T-helper 17 cell (primary cell): ENCODE measurements around the gene CLEC19A. TPM values are rescaled to one million over a fixed set of nuclear protein-coding genes. Genes with fewer than 3 reads are reported as not detected.

ENCODE experiments used
- ATAC-seq: fragments of 150-1000 bp; cut with Tn5 transposase; 2 replicates; pipeline ENCODE4 v1.10.0; 2021; ENCODE audit warnings: mild to moderate bottlenecking, moderate library complexity
- DNase-seq, 3 donors: peaks; one replicate each; pipeline versions ENCODE4 v3.0.0 to v3.0.0-alpha.2; 2020 to 2021
- H3K9me3 ChIP-seq: one replicate; pipeline ENCODE4 v1.7.0; 2013; ENCODE audit warnings: low read length, mild to moderate bottlenecking; ENCODE audit not compliant: control insufficient read depth, poor library complexity, severe bottlenecking
- H3K27ac Mint-ChIP-seq: one replicate; pipeline ENCODE4 v1.8.0; 2022; ENCODE audit warnings: mild to moderate bottlenecking, moderate library complexity, mixed read lengths
- H3K27me3 Mint-ChIP-seq: one replicate; pipeline ENCODE4 v1.8.0; 2022; ENCODE audit warnings: mixed read lengths
- H3K36me3 Mint-ChIP-seq: one replicate; pipeline ENCODE4 v1.8.0; 2022; ENCODE audit warnings: low read depth, mixed read lengths
- H3K4me1 Mint-ChIP-seq: one replicate; pipeline ENCODE4 v1.8.0; 2022; ENCODE audit warnings: mild to moderate bottlenecking, mixed read lengths
- H3K4me3 Mint-ChIP-seq: one replicate; pipeline ENCODE4 v1.8.0; 2022; ENCODE audit warnings: mild to moderate bottlenecking, moderate library complexity, mixed read lengths
- total RNA-seq, 4 donors: library from RNA in 2 of 4; stranded (reverse) in 2 of 4; gene quantifications; one replicate each; pipeline ENCODE4 v1.2.3 and lab custom pipeline; 2022 to 2026

Gene CLEC19A
- total RNA-seq (not detected), total RNA-seq (lab: John Stamatoyannopoulos, UW) (0 reads per million in 2 donors)

DNA sequence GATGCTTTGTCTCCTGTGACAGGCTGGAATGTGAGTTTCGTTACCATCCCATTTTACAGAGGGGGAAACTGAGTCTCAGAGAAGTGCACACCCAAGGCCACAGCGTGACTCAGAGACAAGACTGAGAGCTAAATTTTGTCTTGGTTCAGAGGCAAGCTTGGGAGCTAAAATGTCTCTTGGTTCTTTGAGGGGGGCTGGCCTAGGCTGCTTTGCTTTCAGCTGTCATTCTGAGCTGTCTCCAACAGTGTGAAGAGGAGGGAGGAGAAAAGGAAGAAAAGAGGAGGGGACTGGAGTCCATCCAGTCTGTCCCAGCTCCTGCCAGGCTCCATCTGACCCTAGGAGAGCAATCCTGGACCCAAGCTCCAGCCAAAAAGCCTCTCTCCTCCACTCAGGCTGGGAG lies at the start of gene CLEC19A:
Gene CLEC19A, plus strand, starts transcription at position 301 of the 400 bp plus-strand sequence. CDS start 121 bp downstream, outside the sequence.
- Mint-ChIP-seq H3K27ac (no peak within 1 kb of the TSS), H3K4me1 (no peaks in the 10 kb centered on the region), H3K27me3 (peaks cover under 1% of the 10 kb centered on the region)

DNA sequence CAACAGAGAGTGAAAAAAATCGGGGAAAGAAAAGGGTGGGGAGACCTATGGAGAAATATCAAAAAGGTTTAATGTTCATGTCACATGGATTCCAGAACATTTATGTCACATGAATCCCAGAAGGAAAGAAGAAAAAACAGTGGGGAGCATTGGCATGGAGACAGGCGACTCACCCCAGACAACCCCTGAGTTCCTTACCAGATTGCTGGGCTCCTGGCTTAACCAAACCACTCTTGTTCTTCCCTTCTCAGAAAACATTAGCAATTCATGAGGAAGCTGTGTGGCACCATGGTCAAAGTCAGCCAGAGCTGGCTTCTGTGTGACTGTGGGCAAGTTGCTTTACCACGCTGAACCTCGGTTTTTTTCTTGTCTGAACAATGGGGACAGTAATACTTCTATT lies 49.6 kb upstream of the CLEC19A start:
- no peaks in the 10 kb centered on the region for H3K9me3 ChIP-seq

More for the DNA sequence above, at the start of gene CLEC19A:
- ATAC-seq (no peak), DNase-seq (no peak)
- H3K9me3 ChIP-seq, result no peaks in the 10 kb centered on the region
- Mint-ChIP-seq H3K36me3 (no peaks in the 10 kb centered on the region), H3K4me3 (no peak within 1 kb of the TSS)

DNA sequence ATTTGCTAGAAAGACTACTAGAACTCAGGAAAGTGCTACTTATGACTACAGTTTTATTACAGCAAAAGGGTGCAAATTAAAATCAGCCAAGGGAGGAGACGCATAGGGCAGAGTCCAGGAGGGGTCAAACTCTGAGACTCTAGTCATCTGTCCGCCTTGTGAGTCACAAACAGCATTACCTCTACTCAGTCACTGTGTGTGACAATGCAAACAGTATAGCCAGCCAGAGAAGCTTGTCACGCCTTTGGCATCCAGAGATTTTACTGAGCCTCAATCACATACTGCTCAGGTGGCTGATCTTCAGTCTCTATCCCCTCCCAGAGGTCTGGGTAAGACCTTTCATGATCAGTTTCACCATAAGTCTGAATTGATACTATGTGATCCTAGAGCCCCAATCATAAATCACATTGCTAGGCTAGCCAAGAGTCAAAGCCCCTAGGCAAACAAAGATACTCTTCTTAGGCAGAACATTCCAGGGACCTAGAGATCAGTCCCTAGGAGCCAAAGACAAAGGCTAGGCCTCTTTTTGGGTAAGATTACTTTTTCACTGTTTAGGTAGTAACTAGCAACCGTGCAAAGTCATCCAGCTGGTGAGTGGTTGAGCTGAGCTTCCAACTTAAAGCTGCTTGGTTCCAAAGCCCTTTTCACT lies 48.8 kb upstream of the CLEC19A start:
- Mint-ChIP-seq H3K36me3 (no peaks in the 10 kb centered on the region), H3K4me3 (no peak overlapping the region), H3K27ac (no peak overlapping the region), H3K27me3 (no peaks in the 10 kb centered on the region), H3K4me1 (no peaks in the 10 kb centered on the region)
- DNase-seq (no peak), ATAC-seq (no peak)
- no peaks in the 10 kb centered on the region for H3K9me3 ChIP-seq

More for the DNA sequence above, 49.6 kb upstream of the CLEC19A start:
- H3K27me3 Mint-ChIP-seq, result no peaks in the 10 kb centered on the region
- H3K4me3 Mint-ChIP-seq, result no peak overlapping the region
- no peaks in the 10 kb centered on the region for H3K36me3 Mint-ChIP-seq
- no peaks in the 10 kb centered on the region for H3K4me1 Mint-ChIP-seq
- DNase-seq (no peak), ATAC-seq (no peak)
- H3K27ac Mint-ChIP-seq, result no peak overlapping the region

DNA sequence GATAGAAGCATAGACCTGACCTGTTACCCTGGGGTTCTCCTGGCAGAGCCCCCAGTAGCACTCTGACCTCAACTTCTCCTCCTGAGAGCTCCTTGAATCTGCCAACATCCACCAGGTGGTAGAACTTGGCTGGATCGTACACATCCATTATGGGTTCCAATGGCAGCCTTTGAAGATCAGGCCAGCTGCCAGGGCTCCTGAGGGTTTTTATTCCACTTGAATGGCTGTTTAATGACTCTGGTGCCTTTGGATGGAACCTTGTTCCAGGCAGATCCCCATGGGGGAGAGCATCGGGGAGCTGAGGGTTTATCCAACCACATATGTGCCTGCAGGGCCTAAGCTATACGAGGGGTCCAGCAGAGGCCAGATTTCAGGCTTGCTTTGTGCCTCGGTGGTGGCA lies 47.1 kb upstream of the CLEC19A start:
- ATAC-seq (no peak), DNase-seq (no peak)
- no peaks in the 10 kb centered on the region for H3K4me1 Mint-ChIP-seq
- H3K36me3 Mint-ChIP-seq, result no peaks in the 10 kb centered on the region
- H3K9me3 ChIP-seq, result no peaks in the 10 kb centered on the region
- H3K27ac Mint-ChIP-seq, result no peak overlapping the region
- no peak overlapping the region for H3K4me3 Mint-ChIP-seq
- H3K27me3 Mint-ChIP-seq, result no peaks in the 10 kb centered on the region

DNA sequence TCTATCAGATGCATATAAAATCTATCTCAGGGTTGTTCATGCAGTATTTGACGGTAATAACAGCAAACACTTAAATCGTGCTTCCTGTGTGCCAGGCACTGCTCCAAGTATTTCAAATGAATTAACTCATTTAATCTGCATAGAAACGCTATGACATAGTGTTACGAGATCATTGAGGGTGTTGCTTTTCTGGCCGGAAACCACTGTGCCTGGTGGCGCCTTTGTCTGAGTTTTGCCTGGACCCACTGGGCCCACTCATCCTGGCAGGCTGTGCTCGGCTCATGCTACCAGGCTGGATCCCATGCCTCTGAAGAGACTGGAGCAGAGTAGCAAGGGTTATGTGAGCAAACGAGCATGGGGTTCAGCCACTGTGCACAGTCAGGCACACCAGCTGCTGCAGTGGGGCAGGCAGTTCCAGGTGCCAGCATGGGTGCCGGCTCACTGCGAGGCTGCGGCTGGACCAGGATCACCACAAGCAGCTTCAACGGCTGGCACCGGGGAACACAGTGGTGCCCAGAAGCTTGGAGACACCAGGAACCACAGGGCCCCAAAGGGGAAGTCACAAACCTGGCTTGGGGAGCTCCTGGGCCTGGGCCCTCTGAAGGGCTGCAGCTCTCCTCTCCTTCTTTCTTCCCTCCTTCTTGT lies 45.9 kb upstream of the CLEC19A start:
- Mint-ChIP-seq H3K4me3 (no peak overlapping the region), H3K4me1 (no peaks in the 10 kb centered on the region), H3K36me3 (no peaks in the 10 kb centered on the region), H3K27ac (no peak overlapping the region), H3K27me3 (no peaks in the 10 kb centered on the region)
- DNase-seq (no peak), ATAC-seq (no peak)
- H3K9me3 ChIP-seq, result no peaks in the 10 kb centered on the region

DNA sequence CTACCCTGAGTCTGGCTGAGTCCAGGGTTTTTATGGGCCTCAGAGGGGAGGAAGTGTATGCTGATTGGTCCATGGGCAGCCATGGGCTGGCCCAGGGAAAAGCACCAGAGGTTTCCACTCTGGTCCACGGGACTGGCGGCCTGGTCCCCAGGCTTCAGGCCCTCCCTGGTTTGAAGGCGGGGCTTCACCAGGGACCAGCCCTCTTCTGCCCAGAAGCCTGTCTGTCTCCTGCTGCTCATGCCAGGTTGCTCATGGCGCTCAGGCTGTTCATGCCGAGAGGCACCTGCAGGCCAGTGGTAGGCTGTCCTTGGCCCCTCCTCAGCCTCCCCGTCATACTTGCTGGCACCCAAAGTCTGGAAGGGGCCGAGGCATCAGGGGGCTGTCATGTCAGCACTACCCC lies 45.0 kb upstream of the CLEC19A start:
- no peak for ATAC-seq
- Mint-ChIP-seq H3K4me3 (no peak overlapping the region), H3K4me1 (no peaks in the 10 kb centered on the region), H3K27me3 (no peaks in the 10 kb centered on the region), H3K27ac (no peak overlapping the region), H3K36me3 (no peaks in the 10 kb centered on the region)
- no peak for DNase-seq
- H3K9me3 ChIP-seq, result no peaks in the 10 kb centered on the region

DNA sequence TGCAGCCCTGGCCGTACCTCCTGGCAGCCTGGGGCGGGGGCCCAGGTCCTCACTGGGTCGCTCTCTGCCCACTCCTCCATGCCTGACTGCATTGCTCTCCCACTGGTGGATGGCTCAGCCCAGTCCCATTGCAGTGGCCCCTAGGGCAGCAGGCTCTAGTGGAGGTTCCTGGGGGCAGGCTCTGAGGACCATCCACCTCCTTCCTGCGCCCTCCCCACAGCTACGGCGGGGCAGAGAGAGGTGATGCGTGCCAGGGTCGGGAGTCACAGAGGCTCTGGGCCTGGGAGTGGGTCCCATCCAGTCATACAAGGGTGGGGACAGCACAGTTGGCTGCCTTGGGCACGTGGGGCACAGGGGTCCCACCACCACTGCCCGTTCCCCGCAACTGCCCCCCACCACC lies 44.0 kb upstream of the CLEC19A start:
- Mint-ChIP-seq H3K4me3 (no peak overlapping the region), H3K4me1 (no peaks in the 10 kb centered on the region), H3K27ac (no peak overlapping the region), H3K36me3 (no peaks in the 10 kb centered on the region), H3K27me3 (no peaks in the 10 kb centered on the region)
- no peak for DNase-seq
- ATAC-seq, result no peak
- no peaks in the 10 kb centered on the region for H3K9me3 ChIP-seq

DNA sequence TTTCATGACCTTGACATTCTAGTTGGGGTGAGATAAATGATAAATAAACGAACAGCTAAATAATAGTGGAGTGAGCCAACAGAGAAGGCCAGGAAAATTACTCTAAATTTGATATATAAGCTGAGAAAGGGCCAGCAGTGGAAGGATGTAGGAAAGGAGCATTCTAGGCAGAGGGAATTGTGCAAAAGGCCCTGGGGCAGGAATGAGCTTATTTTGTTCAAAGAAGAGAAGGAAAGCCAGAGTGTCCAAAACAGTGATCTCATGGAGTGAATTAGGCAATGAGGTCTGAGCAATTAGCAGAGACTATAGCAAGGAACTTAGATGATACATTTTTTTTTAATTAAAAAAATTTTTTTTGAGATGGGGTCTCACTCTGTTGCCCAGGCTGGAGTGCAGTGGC lies 43.3 kb upstream of the CLEC19A start:
- H3K9me3 ChIP-seq, result no peaks in the 10 kb centered on the region
- Mint-ChIP-seq H3K36me3 (no peaks in the 10 kb centered on the region), H3K4me1 (no peaks in the 10 kb centered on the region), H3K4me3 (no peak overlapping the region), H3K27ac (no peak overlapping the region), H3K27me3 (no peaks in the 10 kb centered on the region)
- DNase-seq (no peak), ATAC-seq (no peak)

DNA sequence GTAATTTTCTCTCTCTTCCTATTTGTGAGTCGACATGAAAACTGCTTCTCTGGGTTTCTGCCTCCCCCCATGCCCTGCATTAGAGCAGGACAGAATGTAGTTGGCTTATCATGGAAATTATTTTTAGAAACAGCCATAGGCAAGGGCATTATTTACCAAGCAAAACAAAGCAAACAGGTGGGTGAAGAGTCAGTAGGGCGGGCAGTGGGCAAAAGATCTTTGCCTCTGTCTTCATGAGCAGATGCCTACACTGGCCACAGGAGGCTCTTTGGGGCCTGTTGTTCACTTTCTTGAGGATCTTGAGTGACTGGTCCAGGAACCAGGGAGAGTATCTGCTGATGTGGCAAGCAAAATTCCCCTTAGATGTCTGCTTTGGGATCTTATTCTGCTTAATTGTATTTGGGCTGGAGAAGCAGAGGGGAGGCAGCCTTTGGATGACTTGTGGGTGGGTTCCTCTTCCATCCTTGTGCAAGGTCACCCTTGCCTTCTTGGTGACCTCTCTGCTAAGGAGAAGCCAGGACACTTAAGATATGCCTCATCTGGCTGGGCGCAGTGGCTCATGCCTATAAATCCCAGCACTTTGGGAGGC lies 42.5 kb upstream of the CLEC19A start:
- H3K27me3 Mint-ChIP-seq, result no peaks in the 10 kb centered on the region
- no peaks in the 10 kb centered on the region for H3K9me3 ChIP-seq
- H3K4me1 Mint-ChIP-seq, result no peaks in the 10 kb centered on the region
- no peak overlapping the region for H3K4me3 Mint-ChIP-seq
- H3K36me3 Mint-ChIP-seq, result no peaks in the 10 kb centered on the region
- no peak for DNase-seq
- H3K27ac Mint-ChIP-seq, result no peak overlapping the region
- ATAC-seq, result no peak

DNA sequence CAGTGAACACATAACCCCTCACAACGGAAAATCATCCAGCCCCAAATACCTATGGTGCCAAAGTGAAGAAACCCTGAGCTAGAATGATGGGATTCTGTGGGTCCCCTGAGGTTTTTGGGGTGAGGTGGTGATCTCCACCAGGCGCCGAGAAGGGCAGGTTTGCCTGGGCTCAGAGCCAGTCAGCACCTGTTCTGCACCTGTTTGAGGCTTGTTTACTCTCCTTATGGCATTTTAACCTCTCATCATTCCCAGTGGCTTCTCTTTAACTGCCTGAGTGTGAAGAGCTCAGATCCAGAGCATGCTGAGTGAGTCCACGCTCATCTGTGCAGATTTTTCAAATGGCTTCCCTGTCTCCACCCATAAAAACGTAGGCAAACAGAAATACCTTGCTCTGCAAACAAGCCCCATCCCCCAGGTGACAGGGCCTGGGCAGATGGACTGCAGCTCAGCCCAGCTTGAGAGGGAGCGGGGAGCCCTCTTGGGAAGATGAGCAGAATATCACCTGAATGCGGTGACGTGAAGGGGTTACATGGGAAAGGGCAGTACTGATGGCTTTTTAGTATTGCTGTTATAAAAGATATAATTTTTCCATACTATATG lies 40.1 kb upstream of the CLEC19A start:
- no peak overlapping the region for H3K27ac Mint-ChIP-seq
- H3K27me3 Mint-ChIP-seq, result no peaks in the 10 kb centered on the region
- H3K4me1 Mint-ChIP-seq, result no peaks in the 10 kb centered on the region
- DNase-seq (no peak), ATAC-seq (no peak)
- H3K36me3 Mint-ChIP-seq, result no peaks in the 10 kb centered on the region
- H3K9me3 ChIP-seq, result no peaks in the 10 kb centered on the region
- H3K4me3 Mint-ChIP-seq, result no peak overlapping the region

DNA sequence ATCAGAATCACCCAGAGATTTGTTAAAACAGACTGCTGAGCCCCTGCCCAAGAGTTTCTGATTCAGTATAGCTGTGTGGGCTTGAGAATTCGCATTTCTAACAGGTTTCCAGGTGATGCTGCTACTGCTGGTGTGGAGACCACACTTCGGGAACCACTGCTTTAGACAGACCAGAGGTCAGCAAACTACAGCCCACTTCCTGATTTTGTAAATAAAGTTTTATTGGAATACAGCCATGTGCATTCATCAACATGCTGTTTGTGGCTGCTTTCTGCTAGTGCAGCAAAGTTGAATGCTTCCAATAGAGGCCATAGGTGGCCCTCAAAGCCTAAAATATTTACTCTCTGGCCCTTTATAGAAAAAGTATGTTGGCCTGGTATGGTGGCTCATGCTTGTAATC lies 32.6 kb upstream of the CLEC19A start:
- no peak overlapping the region for H3K4me3 Mint-ChIP-seq
- no peaks in the 10 kb centered on the region for H3K4me1 Mint-ChIP-seq
- H3K36me3 Mint-ChIP-seq, result no peaks in the 10 kb centered on the region
- no peak for ATAC-seq
- no peak overlapping the region for H3K27ac Mint-ChIP-seq
- no peaks in the 10 kb centered on the region for H3K9me3 ChIP-seq
- no peak for DNase-seq
- peaks cover 16% of the 10 kb centered on the region for H3K27me3 Mint-ChIP-seq

DNA sequence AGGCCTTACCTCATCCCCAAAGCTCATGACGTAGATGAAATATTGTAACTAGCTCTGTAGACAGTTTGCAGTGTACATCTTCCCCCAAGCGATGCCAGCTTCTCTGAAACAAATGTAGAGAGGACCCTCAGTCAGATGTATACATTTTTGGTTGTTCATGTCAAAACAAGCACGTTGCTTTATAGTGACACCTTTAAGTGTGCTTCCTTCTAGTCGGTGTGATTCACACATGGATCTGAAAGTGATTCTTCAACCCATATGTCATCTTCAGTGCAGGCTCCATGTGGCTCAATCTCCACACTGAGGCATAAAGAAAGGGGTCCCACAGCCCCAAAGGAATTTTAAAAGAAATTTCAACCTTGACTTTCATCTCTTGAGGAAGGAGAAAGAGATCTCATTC lies 30.9 kb upstream of the CLEC19A start:
- no peaks in the 10 kb centered on the region for H3K36me3 Mint-ChIP-seq
- no peak overlapping the region for H3K4me3 Mint-ChIP-seq
- no peak for DNase-seq
- no peaks in the 10 kb centered on the region for H3K4me1 Mint-ChIP-seq
- no peaks in the 10 kb centered on the region for H3K9me3 ChIP-seq
- no peak overlapping the region for H3K27ac Mint-ChIP-seq
- peaks cover 25% of the 10 kb centered on the region for H3K27me3 Mint-ChIP-seq
- no peak for ATAC-seq

DNA sequence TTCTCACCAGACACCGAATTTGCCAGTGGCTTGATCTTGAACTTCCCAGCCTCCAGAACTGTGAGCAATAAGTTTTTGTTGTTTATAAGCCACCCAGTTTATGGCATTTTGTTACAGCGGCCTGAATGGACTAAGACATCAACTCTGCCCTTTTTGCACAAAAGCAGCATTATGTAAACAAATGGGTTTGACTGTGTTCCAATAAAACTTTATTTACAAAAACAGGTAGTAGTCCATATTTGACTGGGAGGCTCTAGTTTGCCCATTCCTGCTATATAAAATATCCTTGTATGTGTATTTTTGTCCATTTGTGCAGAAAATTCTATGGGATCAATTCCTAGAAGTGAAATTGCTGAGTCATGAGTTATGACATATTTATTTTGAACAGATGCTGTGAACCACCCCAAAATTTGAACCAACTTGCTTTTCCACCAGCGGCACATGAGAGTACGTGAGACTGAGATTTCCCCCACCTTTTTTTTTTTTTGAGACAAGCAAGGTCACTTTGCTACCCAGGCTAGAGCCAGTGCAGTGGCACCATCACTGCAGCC lies 21.3 kb upstream of the CLEC19A start:
- Mint-ChIP-seq H3K27ac (no peak overlapping the region), H3K4me1 (no peaks in the 10 kb centered on the region), H3K27me3 (peaks cover 11% of the 10 kb centered on the region), H3K4me3 (no peak overlapping the region), H3K36me3 (no peaks in the 10 kb centered on the region)
- no peaks in the 10 kb centered on the region for H3K9me3 ChIP-seq
- DNase-seq, result no peak
- ATAC-seq, result no peak
